ENCODE data around the gene PPP6R2. TPM values are rescaled to one million over a fixed set of nuclear protein-coding genes. Genes with fewer than 3 reads are reported as not detected.
A peak's percentile ranks its signal among the peaks of the same experiment; 100 is the strongest.

Gene PPP6R2
- total RNA-seq, 3 donors from 2014 or later (not counting 1 experiment from before 2014, with no cell fraction given), result 76.0 to 103 (median 78.1) TPM

DNA sequence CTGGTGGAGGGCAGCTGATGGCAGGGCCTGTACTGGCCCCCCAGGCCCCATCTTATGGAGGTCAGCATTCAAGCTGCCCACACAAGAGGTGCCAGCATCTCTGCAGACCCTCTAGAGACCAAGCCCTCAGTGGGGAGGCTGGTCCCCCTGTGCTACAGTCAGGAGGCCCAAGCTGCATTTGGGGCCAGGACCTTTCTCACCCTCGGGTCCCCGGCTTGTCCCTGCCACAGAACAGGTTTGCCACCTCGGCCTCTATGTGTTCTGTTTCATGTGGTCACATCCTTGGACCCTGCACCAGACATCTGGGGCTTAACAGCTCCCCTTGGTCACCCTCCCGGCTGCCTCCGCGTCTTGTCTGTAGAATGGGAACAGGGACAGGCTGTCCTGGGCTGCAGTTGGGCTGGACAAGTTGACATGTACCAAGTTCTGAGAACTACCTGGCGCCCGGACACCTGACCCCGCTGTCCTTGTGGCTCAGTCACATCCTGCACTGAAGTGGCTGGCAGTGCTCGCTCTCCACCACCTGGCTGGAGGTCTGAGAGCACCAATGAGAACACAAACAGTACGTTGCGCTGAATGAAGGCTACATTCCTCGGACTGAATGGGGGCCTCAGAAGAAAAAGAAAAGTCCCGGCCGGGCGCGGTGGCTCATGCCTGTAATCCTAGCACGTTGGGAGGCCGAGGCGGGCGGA lies 33.0 kb upstream of the PPP6R2 start:
- DNase-seq (no peak), ATAC-seq (no peak)
- peaks cover 8 to 18% of the 10 kb centered on the region in 2 donors for H3K4me1 Mint-ChIP-seq
- H3K36me3 ChIP-seq (ENCODE audit: control insufficient read depth, insufficient read depth, low read length), result no peaks in the 10 kb centered on the region
- H3K9me3 ChIP-seq (ENCODE audit: control insufficient read depth, insufficient read depth, low read length), result no peaks in the 10 kb centered on the region
- no peaks in the 10 kb centered on the region for H3K9me3 Mint-ChIP-seq
- H3K27ac Mint-ChIP-seq, result no peak overlapping the region
- TF ChIP-seq, protein P1, sequence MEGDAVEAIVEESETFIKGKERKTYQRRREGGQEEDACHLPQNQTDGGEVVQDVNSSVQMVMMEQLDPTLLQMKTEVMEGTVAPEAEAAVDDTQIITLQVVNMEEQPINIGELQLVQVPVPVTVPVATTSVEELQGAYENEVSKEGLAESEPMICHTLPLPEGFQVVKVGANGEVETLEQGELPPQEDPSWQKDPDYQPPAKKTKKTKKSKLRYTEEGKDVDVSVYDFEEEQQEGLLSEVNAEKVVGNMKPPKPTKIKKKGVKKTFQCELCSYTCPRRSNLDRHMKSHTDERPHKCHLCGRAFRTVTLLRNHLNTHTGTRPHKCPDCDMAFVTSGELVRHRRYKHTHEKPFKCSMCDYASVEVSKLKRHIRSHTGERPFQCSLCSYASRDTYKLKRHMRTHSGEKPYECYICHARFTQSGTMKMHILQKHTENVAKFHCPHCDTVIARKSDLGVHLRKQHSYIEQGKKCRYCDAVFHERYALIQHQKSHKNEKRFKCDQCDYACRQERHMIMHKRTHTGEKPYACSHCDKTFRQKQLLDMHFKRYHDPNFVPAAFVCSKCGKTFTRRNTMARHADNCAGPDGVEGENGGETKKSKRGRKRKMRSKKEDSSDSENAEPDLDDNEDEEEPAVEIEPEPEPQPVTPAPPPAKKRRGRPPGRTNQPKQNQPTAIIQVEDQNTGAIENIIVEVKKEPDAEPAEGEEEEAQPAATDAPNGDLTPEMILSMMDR (IDR thresholded peaks at IDR 0.05), result no peak
- peaks cover 6 to 13% of the 10 kb centered on the region in 2 donors for H3K27me3 Mint-ChIP-seq (ENCODE audit: low read depth in 2 of 2)
- H3K4me1 ChIP-seq (ENCODE audit: control insufficient read depth, insufficient read depth, low read length), result peaks cover 57% of the 10 kb centered on the region
- intact Hi-C loops (cut with micrococcal nuclease), result no loop called here
- H3K27me3 ChIP-seq (ENCODE audit: control insufficient read depth, insufficient read depth, low read length), result peaks cover 15% of the 10 kb centered on the region
- WGBS (ENCODE audit: insufficient coverage), result 87% methylated on average over 20 of the region's 21 CpGs
- no peak overlapping the region for H3K4me3 ChIP-seq (ENCODE audit: low read length)
- H3K27ac ChIP-seq (ENCODE audit: low read length), result no peak overlapping the region
- H3K36me3 Mint-ChIP-seq, result no peaks in the 10 kb centered on the region
- H3K4me3 Mint-ChIP-seq, result peak overlapping the region; percentile 28

DNA sequence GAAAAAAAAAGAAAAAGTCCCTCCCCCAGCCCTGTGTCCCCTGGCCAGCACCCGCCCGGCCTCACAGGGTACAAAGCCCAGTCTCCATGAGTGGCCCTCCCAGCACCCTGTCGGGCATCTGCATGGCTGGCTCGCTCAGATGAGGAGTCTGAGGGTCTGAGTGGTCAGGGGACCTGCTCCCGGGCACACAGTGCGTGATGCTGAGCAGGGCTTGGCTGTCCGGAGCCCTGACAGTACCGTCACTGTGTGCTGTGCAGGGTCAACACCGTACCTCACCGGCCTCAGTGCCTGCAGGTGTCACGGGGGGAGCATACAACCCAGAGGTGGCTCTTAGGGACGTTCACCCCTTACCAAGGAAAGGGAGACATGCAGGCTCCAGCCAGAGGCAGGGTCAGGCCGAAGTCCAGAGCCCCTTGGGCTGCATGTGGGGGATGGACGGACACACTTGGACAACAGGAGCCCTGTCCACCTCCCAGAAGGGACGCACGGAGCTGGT lies 32.1 kb upstream of the PPP6R2 start:
- H3K27me3 Mint-ChIP-seq (ENCODE audit: low read depth in 2 of 2), result peaks cover 4 to 7% of the 10 kb centered on the region in 2 donors

DNA sequence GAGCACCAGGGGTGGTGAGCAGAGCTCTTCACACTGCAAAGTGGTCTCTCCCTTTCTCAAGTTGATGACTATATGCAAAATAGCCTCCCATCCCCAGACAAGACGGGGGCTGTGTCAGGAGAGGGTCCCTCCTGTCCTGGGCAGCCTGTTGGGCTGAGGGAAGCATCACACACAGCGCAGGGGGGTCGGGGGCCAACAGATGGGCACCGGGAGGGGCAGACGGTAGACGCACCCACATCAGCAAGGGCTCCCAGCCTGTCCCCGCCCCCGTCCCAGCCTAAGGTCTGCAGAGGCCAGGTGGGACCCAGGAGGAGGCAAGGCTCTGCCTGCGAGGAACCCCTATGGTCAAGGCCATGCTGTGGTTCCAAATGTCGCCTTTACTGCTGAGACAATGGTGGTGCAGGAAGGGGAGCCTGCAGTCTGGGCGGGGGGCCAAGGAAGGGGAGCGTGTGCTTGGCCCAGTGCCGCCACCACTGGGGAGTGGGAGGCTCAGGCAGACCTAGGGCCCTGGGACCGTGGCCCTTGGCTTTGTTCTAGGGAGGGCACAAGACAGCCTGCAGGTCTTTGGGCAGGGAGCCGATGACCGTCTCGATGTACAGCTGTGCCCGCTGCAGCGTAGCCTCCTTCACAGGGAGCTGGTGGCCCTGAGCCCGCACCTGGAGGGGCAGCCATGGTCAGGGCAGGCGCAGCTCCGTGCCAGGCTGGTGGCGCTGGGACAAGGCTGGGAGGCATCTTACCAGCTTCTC lies 31.3 kb upstream of the PPP6R2 start:
- Histone ChIP-seq H3K4me3 (ENCODE audit: low read length) (no peak overlapping the region), H3K4me1 (ENCODE audit: control insufficient read depth, insufficient read depth, low read length) (peaks cover 46% of the 10 kb centered on the region), H3K36me3 (ENCODE audit: control insufficient read depth, insufficient read depth, low read length) (no peaks in the 10 kb centered on the region), H3K9me3 (ENCODE audit: control insufficient read depth, insufficient read depth, low read length) (no peaks in the 10 kb centered on the region), H3K27ac (ENCODE audit: low read length) (no peak overlapping the region), H3K27me3 (ENCODE audit: control insufficient read depth, insufficient read depth, low read length) (peaks cover 1% of the 10 kb centered on the region)
- Mint-ChIP-seq H3K9me3 (no peaks in the 10 kb centered on the region), H3K27ac (no peak overlapping the region), H3K4me3 (no peak overlapping the region), H3K4me1 (peaks cover 13 to 23% of the 10 kb centered on the region in 2 donors), H3K27me3 (ENCODE audit: low read depth in 2 of 2) (peaks cover 0 to 3% of the 10 kb centered on the region in 2 donors), H3K36me3 (no peaks in the 10 kb centered on the region)
- DNase-seq (no peak), ATAC-seq (no peak)
- TF ChIP-seq, protein P1 (IDR thresholded peaks at IDR 0.05), result no peak
- intact Hi-C loops (cut with micrococcal nuclease), result no loop called here
- 85% methylated on average over 23 of the region's 23 CpGs for WGBS (ENCODE audit: insufficient coverage)

More for the DNA sequence above, 32.1 kb upstream of the PPP6R2 start:
- Histone ChIP-seq H3K9me3 (ENCODE audit: control insufficient read depth, insufficient read depth, low read length) (no peaks in the 10 kb centered on the region), H3K4me3 (ENCODE audit: low read length) (no peak overlapping the region), H3K27me3 (ENCODE audit: control insufficient read depth, insufficient read depth, low read length) (peaks cover 7% of the 10 kb centered on the region), H3K4me1 (ENCODE audit: control insufficient read depth, insufficient read depth, low read length) (peaks cover 53% of the 10 kb centered on the region), H3K36me3 (ENCODE audit: control insufficient read depth, insufficient read depth, low read length) (no peaks in the 10 kb centered on the region), H3K27ac (ENCODE audit: low read length) (no peak overlapping the region)
- no peaks in the 10 kb centered on the region for H3K36me3 Mint-ChIP-seq
- no peak overlapping the region for H3K27ac Mint-ChIP-seq
- H3K4me1 Mint-ChIP-seq, result peaks cover 13 to 23% of the 10 kb centered on the region in 2 donors
- H3K4me3 Mint-ChIP-seq, result no peak overlapping the region
- WGBS (ENCODE audit: insufficient coverage), result 90% methylated on average over 16 of the region's 16 CpGs
- no peak for ATAC-seq
- no peak for DNase-seq
- TF ChIP-seq, protein P1 (IDR thresholded peaks at IDR 0.05), result no peak
- intact Hi-C loops (cut with micrococcal nuclease), result no loop called here
- H3K9me3 Mint-ChIP-seq, result no peaks in the 10 kb centered on the region

Data from natural killer cell (primary cell).